Measurements from ENCODE around the gene SLC5A12.

The SLC5A12 gene

DNA sequence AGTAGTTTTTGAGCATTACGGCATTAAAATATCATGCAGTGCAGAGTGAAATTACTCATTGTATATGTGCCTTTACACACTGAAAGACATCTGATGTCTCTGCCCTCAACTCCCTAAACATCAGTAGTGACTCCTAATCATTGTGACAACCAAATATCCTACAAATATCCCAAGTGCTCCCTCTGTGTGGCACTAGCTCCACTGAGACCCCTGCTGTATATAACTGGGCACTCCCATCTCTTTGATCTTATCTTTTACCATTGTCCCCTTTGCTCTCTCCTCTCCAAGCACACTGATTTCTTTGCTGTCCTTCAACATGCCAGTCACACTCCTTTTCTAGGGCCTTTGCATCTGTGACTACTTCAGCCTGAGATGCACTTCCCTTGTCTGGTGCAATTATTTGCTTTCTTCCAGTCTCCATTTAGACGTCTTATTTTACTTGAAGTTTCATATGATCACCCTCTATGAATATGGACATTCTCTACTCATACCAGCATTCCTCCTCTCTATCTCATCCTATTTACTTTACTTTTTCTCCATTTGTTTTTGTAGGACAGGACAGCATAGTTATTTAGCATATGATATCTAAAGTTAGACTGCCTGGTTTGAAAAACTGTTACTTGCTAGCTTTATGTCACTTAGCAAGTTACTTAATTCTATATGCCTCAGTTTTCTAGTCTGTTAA, 2.4 kb downstream of the SLC5A12 start:
- DNase-seq (ENCODE audit: low spot score): no peak
- FAIRE-seq: no peak

DNA sequence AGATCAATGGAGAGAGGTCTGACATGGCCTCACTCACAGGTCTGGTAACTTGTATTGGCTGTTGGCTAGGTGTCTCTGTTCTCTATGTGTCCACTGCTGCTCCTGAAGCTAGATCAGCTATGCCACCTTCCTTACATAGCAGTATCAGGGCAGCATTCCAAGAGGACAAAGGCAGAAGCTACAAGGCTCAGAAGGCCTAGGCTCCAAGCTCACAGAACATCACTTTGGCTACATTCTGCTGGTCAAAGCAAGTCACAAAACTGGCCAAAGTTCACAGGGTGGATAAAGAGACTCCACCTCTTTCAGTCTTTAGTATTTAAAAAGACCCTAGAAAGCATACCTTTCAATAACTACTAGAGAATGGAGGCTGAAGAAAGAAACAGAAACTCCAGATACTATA, 4.1 kb downstream of the SLC5A12 start:
- no peak for DNase-seq (ENCODE audit: low spot score)
- FAIRE-seq: no peak

DNA sequence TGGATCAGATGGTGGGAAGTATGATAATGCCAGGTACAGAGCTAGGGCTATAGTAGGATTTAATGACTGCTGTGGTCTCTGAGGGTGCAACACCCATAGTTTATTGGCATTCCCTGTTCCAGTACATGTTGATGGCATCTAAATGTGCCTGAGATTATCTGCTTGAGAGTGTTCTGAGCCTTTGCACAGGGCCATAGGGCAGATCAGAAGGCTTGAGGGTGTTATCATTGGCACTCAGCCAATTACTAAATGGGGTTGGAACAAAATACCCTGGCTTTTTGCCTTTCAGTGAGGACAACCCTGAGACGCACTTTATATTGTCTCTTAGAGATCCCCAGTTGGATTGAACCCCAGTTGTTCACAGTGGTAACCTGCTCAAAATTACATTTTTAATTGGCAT, 6.7 kb downstream of the SLC5A12 start:
- DNase-seq (ENCODE audit: low spot score) (no peak), FAIRE-seq (no peak)

DNA sequence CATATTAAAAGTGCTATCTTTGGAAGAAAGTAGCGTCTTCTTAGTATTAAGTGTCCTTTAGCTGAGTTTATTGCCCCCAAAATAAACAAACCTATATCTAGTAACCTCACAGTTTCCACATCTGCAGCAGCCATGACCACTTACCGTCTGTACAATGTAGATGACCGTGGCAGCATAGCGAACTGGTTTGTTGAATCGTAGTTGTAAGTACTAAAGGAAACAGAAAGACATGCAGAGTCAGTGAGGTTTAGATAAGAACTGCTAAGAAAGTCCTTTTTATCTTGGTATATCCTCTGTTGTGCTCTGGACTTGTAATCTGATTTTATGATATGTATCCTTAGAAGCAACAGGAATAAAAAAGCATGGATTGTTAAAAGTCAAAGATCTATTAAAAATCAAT, 9.4 kb downstream of the SLC5A12 start:
- FAIRE-seq (no peak), DNase-seq (ENCODE audit: low spot score) (no peak)

DNA sequence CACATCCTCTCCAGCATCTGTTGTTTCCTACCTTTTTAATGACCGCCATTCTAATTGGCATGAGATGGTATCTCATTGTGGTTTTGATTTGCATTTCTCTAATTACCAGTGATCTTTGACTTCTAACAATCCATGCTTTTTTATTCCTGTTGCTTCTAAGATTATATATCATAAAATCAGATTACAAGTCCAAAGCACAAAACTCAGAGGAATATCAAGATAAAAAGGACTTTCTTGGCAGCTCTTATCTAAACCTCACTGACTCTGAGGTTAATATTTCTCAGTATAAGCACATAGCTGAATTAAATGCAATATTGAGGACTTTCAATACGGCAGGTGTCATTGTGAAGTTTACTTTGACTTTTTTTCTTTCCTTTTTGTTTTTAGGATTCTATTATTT, 11.4 kb downstream of the SLC5A12 start:
- no peak for FAIRE-seq
- DNase-seq (ENCODE audit: low spot score): no peak

- FAIRE-seq (no peak), DNase-seq (ENCODE audit: low spot score) (no peak)
Measured at GRCh38 chr11:26708736-26709456, 13.0 kb downstream of the SLC5A12 start.

GRCh38 chr11:26706181-26706580, 15.7 kb downstream of the SLC5A12 start:
- FAIRE-seq: no peak
- no peak for DNase-seq (ENCODE audit: low spot score)

DNA sequence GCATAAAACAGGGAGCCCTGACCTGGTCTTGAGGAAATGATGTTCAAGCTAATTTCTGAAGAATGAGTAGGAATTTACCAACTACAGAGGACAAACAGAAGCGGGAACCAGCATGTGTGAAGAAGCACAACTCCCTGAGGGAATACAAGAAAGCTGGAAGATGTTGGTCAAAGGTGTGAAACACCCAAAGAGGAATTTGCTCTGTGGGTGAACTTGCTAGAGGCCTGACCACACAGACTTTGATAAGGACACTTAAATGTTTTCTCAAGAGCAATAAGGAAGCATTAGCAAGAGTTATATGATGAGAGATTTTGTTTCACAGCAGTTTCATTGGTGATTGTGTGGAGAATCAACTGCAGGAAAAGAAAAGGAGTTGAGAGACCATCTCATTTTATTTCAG, 17.6 kb downstream of the SLC5A12 start:
- FAIRE-seq: no peak
- DNase-seq (ENCODE audit: low spot score): no peak

DNA sequence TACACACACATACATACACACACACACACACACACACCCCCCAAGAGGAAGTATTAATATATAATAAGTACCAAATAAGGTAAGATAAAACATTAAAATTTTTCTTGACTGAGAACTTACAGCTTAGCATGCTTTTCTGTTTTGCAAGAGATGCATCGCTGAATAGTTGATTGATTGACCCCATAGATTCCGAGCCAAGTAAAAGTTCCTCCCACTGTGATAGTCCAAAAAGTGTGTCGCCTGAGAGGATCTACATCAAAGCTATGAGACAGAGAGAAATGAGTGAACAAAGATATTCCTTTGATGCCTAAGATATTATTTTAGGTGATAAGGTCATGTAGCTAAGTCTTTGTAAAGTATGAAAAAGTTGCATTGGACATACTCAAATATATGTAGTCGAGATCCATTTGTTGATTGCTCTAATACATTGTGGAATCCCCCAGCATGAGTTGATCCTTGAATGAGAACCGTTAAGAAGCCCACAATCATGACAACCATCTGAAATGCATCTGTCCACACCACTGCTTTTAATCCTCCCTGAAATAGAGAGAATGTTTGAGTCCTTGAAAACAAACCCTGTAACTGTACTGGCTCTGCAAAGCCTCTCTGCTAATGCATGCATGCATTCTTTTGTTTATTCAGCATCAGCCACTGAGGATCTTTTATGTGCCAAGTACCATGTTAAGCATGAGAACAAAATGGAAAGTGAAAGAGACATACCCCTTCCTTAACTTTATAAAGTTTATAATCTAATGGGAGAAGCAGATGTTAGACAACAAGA, 18.3 kb downstream of the SLC5A12 start:
- no peak for FAIRE-seq

GRCh38 chr11:26702406-26702805, 19.5 kb downstream of the SLC5A12 start:
- DNase-seq (ENCODE audit: low spot score): no peak
- FAIRE-seq: no peak

More for the DNA sequence above, 18.3 kb downstream of the SLC5A12 start:
- no peak for DNase-seq (ENCODE audit: low spot score)

- FAIRE-seq: no peak
- no peak for DNase-seq (ENCODE audit: low spot score)
Measured at GRCh38 chr11:26700574-26701235, 21.2 kb downstream of the SLC5A12 start.

- FAIRE-seq: no peak
- DNase-seq (ENCODE audit: low spot score): no peak
Measured at GRCh38 chr11:26698224-26698623, 23.6 kb downstream of the SLC5A12 start.

- FAIRE-seq (no peak), DNase-seq (ENCODE audit: low spot score) (no peak)
Measured at GRCh38 chr11:26696330-26696729, 25.5 kb downstream of the SLC5A12 start.

DNA sequence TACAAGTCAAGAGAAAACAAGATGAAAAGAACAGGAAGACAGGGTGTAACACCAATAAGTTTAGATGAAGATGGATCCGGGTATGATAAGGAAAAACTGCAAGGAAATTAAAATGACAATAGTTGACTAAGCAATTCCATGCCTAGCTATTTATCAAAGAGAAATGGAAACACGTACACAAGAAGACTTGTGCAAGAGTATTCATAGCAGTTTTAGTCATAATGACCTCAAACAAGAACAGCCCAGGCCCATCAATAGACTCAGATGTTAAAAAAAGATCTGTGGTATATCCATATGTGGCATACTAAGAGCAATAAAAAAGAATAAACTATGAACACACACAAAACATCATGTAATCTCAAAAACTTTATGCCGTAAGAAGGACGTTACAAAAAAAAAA, 33.2 kb downstream of the SLC5A12 start:
- FAIRE-seq (no peak), DNase-seq (ENCODE audit: low spot score) (no peak)

DNA sequence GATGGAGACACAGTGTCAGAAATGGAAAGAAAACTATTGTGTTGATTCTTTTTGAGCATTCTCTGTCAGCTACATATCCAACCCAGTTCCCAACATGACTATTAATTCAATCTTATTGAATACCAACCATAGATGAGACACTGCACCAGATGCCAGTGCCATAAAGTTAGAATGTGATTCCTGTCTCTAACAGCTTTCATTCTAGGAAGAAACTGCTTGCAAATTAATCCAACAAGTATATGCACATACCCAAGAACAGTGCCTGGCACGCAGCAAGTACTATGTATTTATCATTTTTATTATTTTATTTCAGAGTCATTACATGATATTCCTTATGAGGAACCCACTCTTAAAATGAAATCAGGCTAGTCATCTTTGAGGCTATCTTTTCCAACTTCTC, 34.5 kb downstream of the SLC5A12 start:
- FAIRE-seq (no peak), DNase-seq (ENCODE audit: low spot score) (no peak)

DNA sequence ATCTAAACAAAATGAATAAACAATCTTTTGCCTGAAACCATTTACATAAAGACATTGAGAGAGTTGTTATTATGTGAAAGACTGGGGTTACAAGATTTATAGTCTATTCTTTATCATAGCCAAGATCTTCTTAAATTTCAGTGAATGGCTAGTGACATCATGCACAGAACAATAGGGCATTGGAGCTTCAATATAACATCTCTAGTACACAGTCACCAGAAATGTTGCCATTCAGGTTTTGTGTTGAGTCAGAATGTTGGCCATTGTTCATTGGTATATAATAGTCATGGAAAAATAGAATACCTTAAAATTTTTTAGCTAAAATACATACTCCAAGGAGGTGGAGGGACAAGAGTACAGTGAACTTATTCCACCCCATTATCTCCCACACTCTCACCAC, 44.3 kb downstream of the SLC5A12 start:
- DNase-seq (ENCODE audit: low spot score): no peak
- FAIRE-seq: no peak

GRCh38 chr11:26676641-26677040, 45.2 kb downstream of the SLC5A12 start:
- no peak for FAIRE-seq
- no peak for DNase-seq (ENCODE audit: low spot score)

DNA sequence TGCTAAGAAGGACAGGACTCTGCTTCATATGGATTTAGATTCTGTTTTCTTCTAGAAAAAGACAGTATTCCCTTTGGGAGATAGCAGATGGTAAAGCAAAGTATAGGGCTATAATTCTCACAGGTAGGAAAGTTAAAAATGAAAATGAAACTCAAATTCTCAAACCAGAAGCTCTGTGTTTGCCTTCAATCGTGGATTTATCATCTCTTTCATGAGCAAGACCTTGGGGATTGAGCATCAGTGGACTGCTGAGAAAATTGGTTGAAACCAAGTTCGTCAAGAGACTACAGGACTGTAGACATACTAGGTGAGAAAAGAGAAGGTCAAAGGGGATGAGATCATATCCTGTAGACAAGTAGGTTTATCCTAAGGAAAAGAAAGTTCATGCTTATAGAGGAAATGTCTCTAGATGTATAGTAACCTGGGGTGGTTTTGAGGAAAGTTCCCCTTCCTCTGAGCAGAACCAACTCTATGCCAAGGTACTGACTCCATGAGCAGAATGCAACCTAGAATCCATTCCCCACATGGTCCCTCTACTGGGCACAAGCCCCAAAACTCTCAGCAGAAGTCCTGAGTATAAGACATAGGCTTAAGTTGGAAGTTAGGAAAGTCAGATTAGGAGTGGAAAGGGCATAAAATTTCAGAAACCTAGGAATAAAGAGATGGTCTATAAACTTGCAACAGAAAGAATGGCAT, 46.5 kb downstream of the SLC5A12 start:
- FAIRE-seq (no peak), DNase-seq (ENCODE audit: low spot score) (no peak)

DNA sequence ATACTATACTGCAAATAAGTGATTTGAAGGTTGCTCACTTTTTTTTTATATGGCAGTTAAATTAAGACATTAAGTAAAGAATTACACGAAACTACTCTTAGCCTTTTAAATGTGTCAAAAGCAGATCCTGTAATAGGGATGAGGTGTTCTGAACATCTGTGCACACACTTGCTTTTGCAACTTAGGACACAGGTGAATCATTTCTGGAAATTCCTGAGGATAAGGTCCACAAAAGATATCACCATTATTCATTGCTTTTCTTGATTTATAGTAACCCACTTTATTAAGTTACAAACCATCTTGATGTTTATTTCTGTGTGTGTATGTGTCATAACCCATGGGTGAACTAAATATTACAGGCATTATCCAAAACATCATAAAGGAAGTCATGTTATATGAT, 55.9 kb downstream of the SLC5A12 start:
- no peak for FAIRE-seq
- no peak for DNase-seq (ENCODE audit: low spot score)

DNA sequence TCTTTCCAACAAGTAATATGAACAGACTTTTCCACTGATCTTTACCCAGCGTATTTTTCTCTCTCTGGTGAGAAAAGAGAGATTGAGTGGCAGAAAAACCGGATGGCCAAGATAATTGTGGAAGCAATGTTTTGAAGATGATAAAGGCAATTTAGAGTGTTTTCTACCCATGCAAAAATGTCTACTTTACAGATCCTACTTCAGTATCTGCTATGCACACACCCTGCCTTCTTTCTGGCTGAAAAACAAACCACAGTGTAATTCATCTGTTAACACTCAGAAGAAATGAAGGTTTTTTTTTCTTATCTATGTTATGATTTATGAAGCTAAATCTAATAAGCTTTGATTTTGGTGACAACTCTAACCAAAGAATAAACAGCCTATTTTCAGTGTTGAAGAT, 56.8 kb downstream of the SLC5A12 start:
- no peak for FAIRE-seq

DNA sequence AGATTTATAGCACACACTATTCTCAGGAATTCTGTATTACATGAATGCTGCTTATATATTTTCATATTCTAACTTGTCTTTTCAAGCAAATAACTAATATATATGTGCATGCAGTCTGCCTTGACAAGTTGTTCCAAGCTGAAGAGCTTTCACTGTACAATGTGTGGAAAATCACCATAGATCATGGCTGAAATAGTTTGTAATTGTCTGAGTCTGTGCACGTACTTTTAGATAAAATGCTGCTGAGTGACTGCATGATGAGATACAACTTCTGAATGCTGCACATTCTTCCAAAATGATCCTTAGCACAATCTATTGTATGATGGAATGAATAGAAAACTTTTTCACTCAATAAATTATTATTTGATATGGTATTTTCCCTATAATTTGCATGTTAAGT, 58.9 kb downstream of the SLC5A12 start:
- DNase-seq (ENCODE audit: low spot score) (no peak), FAIRE-seq (no peak)

More for the DNA sequence above, 56.8 kb downstream of the SLC5A12 start:
- no peak for DNase-seq (ENCODE audit: low spot score)
